ENCODE results near the gene SCAF11. TPM values are rescaled to one million over a fixed set of nuclear protein-coding genes. Genes with fewer than 3 reads are reported as not detected.

SCAF11 gene
- total and polyA plus RNA-seq, 11 donors: 26.4 to 148 (median 85.7) TPM

DNA sequence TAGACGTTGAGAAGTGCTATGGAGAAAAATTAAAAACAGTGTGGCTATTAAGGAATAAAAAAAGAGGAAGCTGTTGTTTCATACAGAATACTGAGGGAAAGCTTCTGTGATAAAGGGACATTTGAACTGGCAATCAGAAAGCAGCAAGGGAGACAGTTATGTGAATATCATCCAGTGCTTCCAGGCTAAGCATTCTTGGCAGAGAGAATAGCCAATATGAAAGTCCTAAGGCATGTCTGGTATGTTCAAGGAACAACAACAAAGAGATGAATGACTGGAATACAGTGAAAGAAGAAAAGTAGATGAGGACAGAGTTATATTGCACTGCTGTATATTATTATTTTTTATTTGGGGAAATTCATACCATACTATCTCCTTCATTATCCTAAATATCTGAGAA lies 23.9 kb downstream of the SCAF11 start:
- 8 to 21% (median 15%) methylated on average over 1 of the region's 1 CpG for WGBS, 4 donors
- Histone ChIP-seq H3K4me1 (peaks cover 0 to 77% (median 60%) of the 10 kb centered on the region in 12 donors), H3K27me3 (no peaks in the 10 kb centered on the region), H3K36me3 (peaks cover 0 to 34% (median 17%) of the 10 kb centered on the region in 9 donors), H3K4me3 (peak overlapping the region in 1 of 12 donors; percentile 2), H3K27ac (peak overlapping the region in 8 of 12 donors; percentile 1 to 75 (median 58)), H3K9me3 (peaks cover 0 to 12% (median 0%) of the 10 kb centered on the region in 12 donors)
- DNase-seq (no peak), ATAC-seq (peak; percentile 77 to 89 (median 84))
- TF ChIP-seq POLR2A (IDR thresholded peaks at IDR 0.05) (no peak), CTCF (IDR thresholded peaks at IDR 0.05) (no peak)
- intact Hi-C loops (cut with DNase I): no loop called here

DNA sequence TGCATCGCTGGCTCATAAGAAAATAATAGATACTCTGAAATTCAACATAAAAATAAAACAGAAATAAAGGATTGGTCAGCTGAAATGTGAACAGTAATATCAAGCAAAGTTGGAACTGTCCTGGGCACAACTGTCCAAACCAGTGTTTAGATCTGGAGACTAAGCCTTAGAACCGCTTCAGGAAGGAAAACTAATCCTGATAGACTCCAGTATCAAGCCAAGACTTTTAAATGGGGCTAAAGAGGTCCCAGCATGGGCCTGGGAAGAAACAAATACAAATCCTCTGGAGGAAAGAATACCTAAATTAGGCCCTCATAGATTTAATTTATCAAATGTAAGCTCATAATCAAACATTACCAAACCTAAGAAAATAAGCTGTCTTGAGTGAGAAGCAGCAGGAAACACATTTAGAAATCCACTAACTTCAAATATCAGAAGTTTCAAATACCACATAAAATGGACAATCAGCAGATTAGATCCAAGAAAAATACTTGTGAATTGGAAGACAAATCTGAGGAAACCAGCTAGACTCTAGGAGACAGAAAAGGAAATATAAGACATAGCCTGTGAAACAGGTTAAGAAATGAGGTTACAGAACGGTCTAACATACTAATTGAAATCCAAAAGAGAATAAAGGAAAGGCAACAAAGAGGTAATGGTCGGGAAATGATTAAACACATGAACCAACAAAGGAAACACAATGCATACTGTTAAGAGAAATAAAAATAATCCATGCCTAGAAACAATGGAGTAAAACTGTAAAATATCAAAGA lies 27.6 kb downstream of the SCAF11 start:
- TF ChIP-seq POLR2A (IDR thresholded peaks at IDR 0.05) (no peak), CTCF (IDR thresholded peaks at IDR 0.05) (no peak)
- H3K4me3 ChIP-seq: no peak overlapping the region

DNA sequence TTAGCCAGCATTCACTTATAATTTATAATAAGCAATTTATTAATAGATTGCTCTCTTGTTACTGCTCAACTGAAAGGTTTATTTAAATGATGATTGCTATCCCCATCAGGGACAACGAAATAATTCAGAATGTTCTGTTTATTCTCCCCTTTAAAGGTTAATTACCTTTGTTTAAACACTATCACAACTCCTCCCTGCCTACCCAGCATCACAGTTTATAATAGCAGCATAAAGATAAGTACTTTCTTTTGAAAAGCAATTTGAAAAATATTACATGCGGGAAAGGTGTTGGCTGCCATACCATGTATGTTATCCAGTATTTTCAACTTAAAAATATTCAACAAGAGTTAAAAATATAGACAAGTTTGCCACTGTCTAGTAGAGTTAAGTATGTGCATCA lies 30.6 kb downstream of the SCAF11 start:
- H3K36me3 ChIP-seq: peaks cover 0 to 49% (median 38%) of the 10 kb centered on the region in 9 donors
- no peak for DNase-seq
- H3K4me1 ChIP-seq: peaks cover 0 to 43% (median 17%) of the 10 kb centered on the region in 12 donors
- no peak for TF ChIP-seq POLR2A (IDR thresholded peaks at IDR 0.05)
- no peak for TF ChIP-seq CTCF (IDR thresholded peaks at IDR 0.05)
- WGBS, 4 donors: 58 to 70% (median 63%) methylated on average over 2 of the region's 2 CpGs
- intact Hi-C loops (cut with DNase I): no loop called here
- no peaks in the 10 kb centered on the region for H3K27me3 ChIP-seq
- no peak for ATAC-seq
- no peak overlapping the region for H3K4me3 ChIP-seq
- peaks cover 0 to 12% (median 0%) of the 10 kb centered on the region in 12 donors for H3K9me3 ChIP-seq
- peak overlapping the region in 1 of 12 donors; percentile 14 for H3K27ac ChIP-seq

More for the DNA sequence above, 27.6 kb downstream of the SCAF11 start:
- 74 to 82% (median 76%) methylated on average over 4 of the region's 4 CpGs for WGBS, 4 donors
- ATAC-seq (no peak), DNase-seq (no peak)
- Histone ChIP-seq H3K27me3 (no peaks in the 10 kb centered on the region), H3K27ac (peak overlapping the region in 3 of 12 donors; percentile 11 to 61 (median 21)), H3K4me1 (peaks cover 0 to 64% (median 45%) of the 10 kb centered on the region in 12 donors), H3K9me3 (peaks cover 0 to 12% (median 0%) of the 10 kb centered on the region in 12 donors), H3K36me3 (peaks cover 0 to 44% (median 34%) of the 10 kb centered on the region in 9 donors)
- intact Hi-C loops (cut with DNase I): no loop called here

- Histone ChIP-seq H3K4me3 (no peak overlapping the region), H3K4me1 (peaks cover 0 to 43% (median 17%) of the 10 kb centered on the region in 12 donors), H3K27ac (peak overlapping the region in 2 of 12 donors; percentile 6 to 18), H3K9me3 (peaks cover 0 to 10% (median 0%) of the 10 kb centered on the region in 12 donors), H3K27me3 (no peaks in the 10 kb centered on the region), H3K36me3 (peaks cover 0 to 48% (median 38%) of the 10 kb centered on the region in 9 donors)
- no peak for TF ChIP-seq CTCF (IDR thresholded peaks at IDR 0.05)
- no peak for DNase-seq
- peak in 1 of 4 donors; percentile 46 for ATAC-seq
- intact Hi-C loops (cut with DNase I): no loop called here
- WGBS, 4 donors: 66 to 82% (median 75%) methylated on average over 5 of the region's 5 CpGs
Observed at GRCh38 chr12:45959025-45959424, 31.3 kb downstream of the SCAF11 start.

All from heart left ventricle (tissue), 16 donors.